ENCODE results near the gene FBXO42. TPM values are rescaled to one million over a fixed set of nuclear protein-coding genes. Genes with fewer than 3 reads are reported as not detected.

FBXO42 gene
- total RNA-seq, 1 donor from 2014 or later, result 18.8 TPM

DNA sequence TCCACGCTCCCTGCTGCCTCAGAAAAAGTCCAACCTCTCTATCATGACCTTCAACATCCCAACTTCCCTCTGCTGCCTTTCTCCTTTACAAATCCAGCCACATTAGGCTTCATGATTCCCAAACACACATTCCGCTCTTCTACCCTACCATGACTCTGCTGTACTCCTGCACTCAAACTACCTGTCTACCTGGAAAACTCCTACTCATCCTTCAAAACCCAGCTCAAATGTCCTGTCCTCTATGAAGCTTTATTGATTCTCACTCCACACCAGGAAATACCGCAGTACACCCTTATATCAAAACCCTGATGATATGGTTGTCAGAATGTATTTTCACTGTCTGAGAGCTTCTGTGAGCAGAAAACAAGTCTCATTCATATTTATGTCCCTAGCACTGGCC lies 148.7 kb downstream of the FBXO42 start:
- Mint-ChIP-seq H3K27me3 (ENCODE audit: insufficient read depth, low read depth) (peaks cover 9% of the 10 kb centered on the region), H3K27ac (no peak overlapping the region), H3K4me1 (peaks cover 9% of the 10 kb centered on the region), H3K4me3 (no peak overlapping the region), H3K36me3 (no peaks in the 10 kb centered on the region), H3K9me3 (no peaks in the 10 kb centered on the region)
- H4K20me1 ChIP-seq (ENCODE audit: low read depth), result no peaks in the 10 kb centered on the region
- H3K27me3 ChIP-seq, result peaks cover 13% of the 10 kb centered on the region
- DNase-seq (ENCODE audit: low spot score), result no peak
- H3K36me3 ChIP-seq, result no peaks in the 10 kb centered on the region
- no peak overlapping the region for H2AFZ ChIP-seq (replicated peaks)
- no peaks in the 10 kb centered on the region for H3K4me1 ChIP-seq
- H3K9ac ChIP-seq, result no peak overlapping the region
- H3F3A ChIP-seq (ENCODE audit: low read depth), result peaks cover 22% of the 10 kb centered on the region
- H3K4me2 ChIP-seq, result no peak overlapping the region
- H3K27ac ChIP-seq, result no peak overlapping the region
- no peaks in the 10 kb centered on the region for H3K79me2 ChIP-seq (ENCODE audit: low read depth)
- H3K9me3 ChIP-seq (ENCODE audit: low read depth), result no peaks in the 10 kb centered on the region
- TF ChIP-seq EZH2phosphoT487 (IDR thresholded peaks at IDR 0.05) (no peak), EZH2 (IDR thresholded peaks at IDR 0.05) (no peak)
- TF ChIP-seq, protein P1, sequence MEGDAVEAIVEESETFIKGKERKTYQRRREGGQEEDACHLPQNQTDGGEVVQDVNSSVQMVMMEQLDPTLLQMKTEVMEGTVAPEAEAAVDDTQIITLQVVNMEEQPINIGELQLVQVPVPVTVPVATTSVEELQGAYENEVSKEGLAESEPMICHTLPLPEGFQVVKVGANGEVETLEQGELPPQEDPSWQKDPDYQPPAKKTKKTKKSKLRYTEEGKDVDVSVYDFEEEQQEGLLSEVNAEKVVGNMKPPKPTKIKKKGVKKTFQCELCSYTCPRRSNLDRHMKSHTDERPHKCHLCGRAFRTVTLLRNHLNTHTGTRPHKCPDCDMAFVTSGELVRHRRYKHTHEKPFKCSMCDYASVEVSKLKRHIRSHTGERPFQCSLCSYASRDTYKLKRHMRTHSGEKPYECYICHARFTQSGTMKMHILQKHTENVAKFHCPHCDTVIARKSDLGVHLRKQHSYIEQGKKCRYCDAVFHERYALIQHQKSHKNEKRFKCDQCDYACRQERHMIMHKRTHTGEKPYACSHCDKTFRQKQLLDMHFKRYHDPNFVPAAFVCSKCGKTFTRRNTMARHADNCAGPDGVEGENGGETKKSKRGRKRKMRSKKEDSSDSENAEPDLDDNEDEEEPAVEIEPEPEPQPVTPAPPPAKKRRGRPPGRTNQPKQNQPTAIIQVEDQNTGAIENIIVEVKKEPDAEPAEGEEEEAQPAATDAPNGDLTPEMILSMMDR (IDR thresholded peaks at IDR 0.05), result no peak
- H3K4me3 ChIP-seq, result no peak overlapping the region

DNA sequence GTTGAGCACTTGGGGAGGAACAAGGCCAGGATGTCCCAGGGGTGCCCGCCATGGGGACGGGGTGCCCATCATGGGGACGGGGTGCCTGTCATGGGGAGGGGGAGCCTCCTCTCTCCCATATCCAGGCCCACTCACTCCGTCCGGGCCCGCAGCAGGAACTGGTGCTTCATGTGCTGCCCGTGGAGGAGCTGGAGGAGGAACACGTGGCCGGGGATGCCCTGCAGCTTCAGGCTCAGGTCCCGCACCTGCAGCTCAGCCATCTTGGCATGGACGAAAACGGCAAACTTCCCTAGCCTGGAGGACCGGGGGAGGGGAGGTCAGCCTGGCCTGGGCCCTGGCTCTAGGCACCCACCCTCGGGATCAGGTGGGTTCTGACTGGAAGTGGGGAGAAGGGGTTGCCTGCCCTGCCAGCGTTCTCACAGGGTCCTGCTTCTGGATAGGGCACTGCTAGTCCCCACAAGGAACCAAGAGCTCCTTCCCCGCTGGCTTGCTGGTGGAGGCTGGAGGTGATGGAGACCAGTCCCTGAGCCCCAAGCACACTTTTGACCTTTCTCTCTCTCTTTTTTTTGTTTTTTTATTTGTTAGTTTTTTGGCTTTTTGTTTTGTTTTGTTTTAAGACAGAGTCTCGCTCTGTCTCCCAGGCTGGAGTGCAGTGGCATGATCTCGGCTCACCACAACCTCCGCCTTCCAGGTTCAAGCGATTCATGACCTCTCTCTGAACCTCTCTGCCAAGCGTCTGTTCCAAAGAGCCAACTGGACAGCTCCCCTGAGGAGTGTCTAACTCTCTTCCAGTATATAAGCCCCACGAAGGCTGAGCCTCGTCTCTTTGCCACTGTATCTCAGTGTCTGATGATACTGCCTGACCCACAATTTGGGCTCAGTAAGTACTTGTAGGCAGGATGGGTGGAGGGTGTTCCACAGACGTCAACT lies 149.7 kb downstream of the FBXO42 start:
- H3K4me1 Mint-ChIP-seq, result peaks cover 9% of the 10 kb centered on the region
- no peaks in the 10 kb centered on the region for H3K36me3 Mint-ChIP-seq
- H3K4me3 Mint-ChIP-seq, result no peak overlapping the region
- Histone ChIP-seq H3F3A (ENCODE audit: low read depth) (peaks cover 18% of the 10 kb centered on the region), H3K27me3 (peaks cover 5% of the 10 kb centered on the region), H3K4me1 (no peaks in the 10 kb centered on the region), H3K4me3 (no peak overlapping the region), H3K79me2 (ENCODE audit: low read depth) (no peaks in the 10 kb centered on the region), H4K20me1 (ENCODE audit: low read depth) (no peaks in the 10 kb centered on the region), H3K27ac (no peak overlapping the region), H3K9me3 (ENCODE audit: low read depth) (no peaks in the 10 kb centered on the region), H2AFZ (replicated peaks) (no peak overlapping the region), H3K36me3 (no peaks in the 10 kb centered on the region), H3K9ac (no peak overlapping the region), H3K4me2 (no peak overlapping the region)
- peaks cover 9% of the 10 kb centered on the region for H3K27me3 Mint-ChIP-seq (ENCODE audit: insufficient read depth, low read depth)
- no peaks in the 10 kb centered on the region for H3K9me3 Mint-ChIP-seq
- no peak for TF ChIP-seq EZH2phosphoT487 (IDR thresholded peaks at IDR 0.05)
- TF ChIP-seq, protein P1 (IDR thresholded peaks at IDR 0.05), result no peak
- no peak for TF ChIP-seq EZH2 (IDR thresholded peaks at IDR 0.05)
- H3K27ac Mint-ChIP-seq, result peak overlapping the region; percentile 39
- no peak for DNase-seq (ENCODE audit: low spot score)

DNA sequence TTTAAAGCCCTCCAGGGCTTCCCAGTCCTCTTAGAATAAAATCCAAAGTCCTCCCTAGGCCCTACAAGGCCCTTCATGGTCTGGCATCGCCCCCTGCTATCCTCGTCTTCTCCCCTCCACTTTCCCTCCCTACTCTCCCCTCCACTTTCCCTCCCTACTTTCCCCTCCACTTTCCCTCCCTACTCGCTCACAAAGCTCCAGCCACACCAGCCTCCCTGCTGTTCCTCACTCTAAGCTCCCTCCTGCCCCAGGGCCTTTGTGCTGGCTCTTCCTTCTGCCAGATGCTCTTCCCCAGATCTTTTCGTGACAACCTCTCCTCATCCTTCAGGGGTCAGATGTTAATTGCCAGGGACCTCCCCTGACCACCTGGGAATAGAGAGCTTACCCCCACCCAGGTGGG lies 152.6 kb downstream of the FBXO42 start:
- Histone ChIP-seq H3K9me3 (ENCODE audit: low read depth) (no peaks in the 10 kb centered on the region), H3K4me1 (no peaks in the 10 kb centered on the region), H3K27ac (no peak overlapping the region), H3K4me2 (no peak overlapping the region), H3K27me3 (no peaks in the 10 kb centered on the region), H3K79me2 (ENCODE audit: low read depth) (no peaks in the 10 kb centered on the region), H3K36me3 (no peaks in the 10 kb centered on the region), H4K20me1 (ENCODE audit: low read depth) (no peaks in the 10 kb centered on the region), H3K4me3 (no peak overlapping the region), H3F3A (ENCODE audit: low read depth) (no peaks in the 10 kb centered on the region), H3K9ac (no peak overlapping the region), H2AFZ (replicated peaks) (no peak overlapping the region)
- TF ChIP-seq, protein P1 (IDR thresholded peaks at IDR 0.05), result no peak
- TF ChIP-seq EZH2 (IDR thresholded peaks at IDR 0.05) (no peak), EZH2phosphoT487 (IDR thresholded peaks at IDR 0.05) (no peak)
- Mint-ChIP-seq H3K27ac (no peak overlapping the region), H3K27me3 (ENCODE audit: insufficient read depth, low read depth) (peaks cover 5% of the 10 kb centered on the region), H3K36me3 (peaks cover 3% of the 10 kb centered on the region), H3K4me3 (no peak overlapping the region), H3K4me1 (no peaks in the 10 kb centered on the region), H3K9me3 (no peaks in the 10 kb centered on the region)
- DNase-seq (ENCODE audit: low spot score), result no peak
